NCI-H1092 (cell line): ENCODE data around the gene SLC18A3.

Source experiments
- DNase-seq: peaks from one replicate; lab custom pipeline; 2025; lab: John Stamatoyannopoulos, UW

SLC18A3 gene

DNA sequence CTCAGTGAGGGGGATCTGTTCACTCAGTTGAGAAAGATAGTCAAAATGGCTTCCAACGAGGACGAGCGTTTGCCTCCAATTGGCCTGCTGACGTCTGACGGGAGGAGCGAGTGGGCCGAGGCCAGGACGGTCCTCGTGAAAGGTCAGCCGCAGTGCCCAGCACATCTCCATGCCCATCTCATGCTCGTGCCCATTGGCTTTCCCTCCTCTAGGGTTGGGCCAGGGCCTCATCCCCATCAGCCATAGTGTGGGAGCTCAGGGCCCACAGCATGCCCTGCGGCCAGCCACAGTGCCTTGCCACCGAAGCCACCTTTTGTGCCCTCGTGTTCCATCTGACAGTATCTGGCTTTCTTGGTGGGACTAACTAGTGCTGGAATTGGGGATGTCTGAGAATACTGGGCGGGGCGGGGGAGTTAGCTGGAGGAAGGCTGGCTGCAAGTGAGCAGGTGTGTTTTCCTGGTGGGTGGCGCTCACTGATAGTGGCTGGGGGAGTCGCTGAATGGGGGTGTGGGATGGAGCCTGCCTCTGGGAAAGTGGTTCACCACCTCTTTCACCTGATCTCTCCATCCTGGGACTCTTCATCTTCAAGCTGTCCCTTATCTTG lies 17.6 kb downstream of the SLC18A3 start:
- no peak for DNase-seq

DNA sequence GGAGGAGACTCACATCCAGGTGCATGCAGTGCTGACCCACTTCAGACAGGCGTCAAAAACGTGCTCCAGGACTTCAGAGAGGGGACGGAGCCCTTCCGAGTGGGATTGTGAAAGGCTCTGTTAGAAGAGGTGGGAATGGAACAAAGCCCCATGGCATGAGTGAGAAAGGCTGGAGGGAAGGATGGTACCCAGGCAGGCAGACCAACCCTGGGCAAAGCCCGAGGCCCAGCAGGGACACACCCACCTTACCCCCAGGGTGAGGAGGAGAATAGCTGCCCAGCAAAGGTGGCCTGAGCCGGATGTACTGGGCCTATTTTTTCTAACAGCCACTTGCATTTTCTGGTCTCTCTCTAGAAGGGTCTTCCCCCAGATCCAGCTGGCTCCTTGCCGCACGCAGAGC lies 18.5 kb downstream of the SLC18A3 start:
- no peak for DNase-seq

DNA sequence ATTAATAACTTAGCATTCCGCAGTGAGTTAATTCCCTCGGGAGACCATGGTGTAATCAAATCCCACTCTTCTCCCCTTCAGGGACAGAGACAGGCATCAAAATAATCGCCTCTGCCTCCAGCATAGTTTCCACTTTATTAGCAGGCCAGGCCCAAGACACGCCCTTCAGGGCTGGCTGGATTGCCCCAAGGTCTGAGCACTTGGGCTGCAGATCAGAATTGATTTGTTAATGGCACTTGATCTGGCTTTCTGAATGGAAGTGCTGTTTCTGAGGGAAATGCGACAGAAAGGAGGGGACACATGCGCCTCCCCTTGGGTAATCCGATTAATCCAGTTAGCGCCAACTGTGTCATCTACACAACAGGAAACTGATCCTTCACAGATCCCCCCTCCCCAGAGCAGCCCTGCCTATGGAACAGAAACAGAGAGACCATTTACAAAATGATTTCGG lies 19.3 kb downstream of the SLC18A3 start:
- no peak for DNase-seq

DNA sequence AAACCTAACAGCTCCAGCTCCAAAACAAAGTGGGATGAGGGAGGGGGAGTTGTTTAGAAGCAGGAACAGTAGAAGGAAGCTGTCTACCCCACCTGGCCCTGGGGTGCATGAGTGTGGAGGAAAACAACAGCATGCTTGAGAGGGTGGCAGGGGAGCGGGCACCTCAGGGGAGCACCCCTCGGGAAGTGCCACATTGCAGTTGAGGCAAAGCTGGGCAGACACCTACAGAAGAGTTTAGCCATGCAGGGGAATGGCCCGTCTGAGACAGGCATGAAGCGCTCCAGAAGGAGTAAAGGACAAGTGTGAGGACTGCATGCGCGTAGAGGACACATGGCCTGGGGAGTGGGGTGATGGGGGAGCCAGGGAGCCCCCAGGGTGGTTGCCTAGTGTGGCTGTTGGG lies 21.9 kb downstream of the SLC18A3 start:
- DNase-seq: no peak

DNA sequence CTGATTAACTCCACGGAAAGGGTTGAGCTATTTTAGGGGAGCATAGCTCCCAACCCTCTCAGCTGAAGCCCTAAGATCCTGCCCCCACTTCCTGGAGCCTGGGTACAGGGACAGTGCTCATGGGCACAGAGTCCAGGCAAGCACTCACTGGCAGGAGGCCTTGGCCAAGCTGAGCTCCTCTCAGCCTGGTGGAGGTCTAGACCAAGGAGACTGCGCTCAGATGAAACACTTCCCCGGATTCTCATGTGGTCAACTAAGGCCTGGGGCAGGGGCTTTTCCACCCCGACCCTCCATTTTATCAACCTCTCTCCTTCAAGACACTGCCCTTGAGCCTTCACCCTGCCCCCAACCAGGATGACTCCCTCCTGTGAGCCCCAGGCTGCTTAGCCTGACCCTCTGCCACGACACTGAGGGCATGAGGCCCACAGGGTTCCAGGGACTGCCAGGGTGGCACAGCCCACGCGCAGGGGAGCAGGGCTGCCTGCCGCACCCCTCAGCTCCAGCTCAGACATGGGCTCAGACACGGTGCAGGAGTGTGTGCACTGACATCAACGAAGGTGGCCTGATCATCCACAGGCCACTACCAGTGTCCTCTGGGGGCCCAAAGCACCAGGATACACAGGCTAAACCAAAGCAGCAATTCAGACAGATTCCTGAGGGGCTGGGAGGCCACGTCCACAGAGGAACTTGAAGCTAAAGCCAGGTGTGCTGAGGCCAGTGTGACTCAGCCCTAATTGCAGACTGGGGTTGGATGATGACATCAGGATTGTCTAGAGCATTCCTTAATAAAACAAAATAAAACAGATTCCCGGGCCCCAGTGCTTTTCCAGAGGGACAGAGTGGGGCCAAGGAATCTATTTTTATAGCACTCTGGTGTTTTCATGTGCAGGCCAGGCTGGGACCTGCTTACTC lies 22.6 kb downstream of the SLC18A3 start:
- no peak for DNase-seq

DNA sequence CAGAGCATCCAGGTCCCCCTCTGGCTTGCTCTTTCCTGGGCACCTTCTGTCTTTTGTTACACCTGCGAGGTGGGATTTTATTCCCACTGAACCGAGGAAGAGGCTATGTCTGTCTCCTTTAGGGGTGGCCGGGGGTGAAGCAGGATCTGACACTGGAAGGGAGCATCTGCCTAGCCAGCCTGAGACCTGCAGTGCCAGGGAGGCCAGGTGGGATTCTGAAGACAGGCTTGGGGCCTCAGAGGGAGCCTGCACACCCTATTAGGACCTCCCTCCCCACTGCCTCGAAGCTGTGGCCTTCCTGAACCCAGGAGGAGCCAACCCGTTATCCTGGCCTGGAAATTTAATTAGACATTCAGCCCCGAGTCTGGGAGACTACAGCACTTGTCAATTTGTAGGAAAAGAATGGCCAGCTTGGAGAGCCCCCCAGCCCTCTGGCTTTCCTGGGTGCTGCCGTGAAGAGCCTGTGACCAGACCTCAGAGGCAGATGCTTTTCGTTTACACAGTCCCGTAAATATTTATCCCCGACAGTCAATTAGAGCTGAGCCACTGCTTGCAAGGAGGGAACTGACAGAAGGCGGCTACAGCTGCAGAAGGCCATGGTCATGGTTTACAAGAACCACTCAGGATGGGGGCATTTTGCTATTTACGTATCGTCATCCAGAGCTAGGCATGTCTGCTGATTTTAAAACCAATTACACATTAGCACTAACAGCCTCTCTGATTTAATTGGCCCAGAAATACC lies 23.4 kb downstream of the SLC18A3 start:
- DNase-seq: peak; percentile 23

DNA sequence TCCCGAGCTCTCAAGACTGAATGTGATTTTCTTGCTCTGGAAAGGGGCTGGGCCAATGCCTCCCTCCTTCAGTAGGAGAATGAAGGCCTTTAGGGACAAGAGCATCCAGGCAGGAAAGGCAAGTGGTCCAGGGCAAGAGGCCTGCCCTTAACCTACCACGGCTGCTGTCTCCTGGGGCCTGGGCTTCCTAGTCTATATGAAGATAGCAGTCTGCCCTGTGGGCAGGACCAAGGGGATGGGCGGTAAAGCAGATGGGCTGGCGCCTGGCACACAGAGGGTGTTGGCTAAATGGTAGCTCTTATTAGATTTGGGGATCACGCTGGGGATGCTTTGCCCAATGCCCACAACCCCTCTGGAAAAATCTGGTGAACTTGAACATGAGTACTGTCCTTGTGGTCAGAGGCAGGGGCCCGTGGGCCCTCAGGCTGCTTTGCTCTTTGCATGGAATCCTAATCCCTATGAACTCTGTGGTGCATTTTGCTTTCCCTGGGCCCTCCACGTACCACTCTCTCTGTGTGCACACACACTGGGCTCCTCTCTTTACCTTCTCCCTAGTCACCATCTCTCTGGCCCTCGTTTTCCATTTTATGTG lies 24.1 kb downstream of the SLC18A3 start:
- no peak for DNase-seq

DNA sequence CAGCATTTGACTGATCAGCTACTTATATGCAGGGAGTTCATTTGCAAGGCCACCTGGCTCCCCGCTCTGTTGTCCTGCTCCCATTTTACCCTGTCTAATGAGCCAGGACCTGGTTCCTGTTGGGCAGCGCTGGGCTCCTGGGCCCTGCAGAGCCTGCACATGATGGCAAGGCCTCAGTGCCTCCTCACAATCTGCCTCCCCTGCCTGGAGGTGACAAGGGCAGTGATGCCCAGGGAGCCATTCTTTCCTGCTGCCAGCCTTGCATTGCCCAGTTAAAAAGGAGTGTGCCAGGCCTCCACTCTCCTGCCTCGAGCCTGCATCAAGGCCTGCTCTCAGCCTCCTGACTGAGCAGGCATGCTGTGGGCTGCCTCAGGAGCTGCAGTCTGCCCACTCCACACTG lies 32.2 kb downstream of the SLC18A3 start:
- DNase-seq: no peak

DNA sequence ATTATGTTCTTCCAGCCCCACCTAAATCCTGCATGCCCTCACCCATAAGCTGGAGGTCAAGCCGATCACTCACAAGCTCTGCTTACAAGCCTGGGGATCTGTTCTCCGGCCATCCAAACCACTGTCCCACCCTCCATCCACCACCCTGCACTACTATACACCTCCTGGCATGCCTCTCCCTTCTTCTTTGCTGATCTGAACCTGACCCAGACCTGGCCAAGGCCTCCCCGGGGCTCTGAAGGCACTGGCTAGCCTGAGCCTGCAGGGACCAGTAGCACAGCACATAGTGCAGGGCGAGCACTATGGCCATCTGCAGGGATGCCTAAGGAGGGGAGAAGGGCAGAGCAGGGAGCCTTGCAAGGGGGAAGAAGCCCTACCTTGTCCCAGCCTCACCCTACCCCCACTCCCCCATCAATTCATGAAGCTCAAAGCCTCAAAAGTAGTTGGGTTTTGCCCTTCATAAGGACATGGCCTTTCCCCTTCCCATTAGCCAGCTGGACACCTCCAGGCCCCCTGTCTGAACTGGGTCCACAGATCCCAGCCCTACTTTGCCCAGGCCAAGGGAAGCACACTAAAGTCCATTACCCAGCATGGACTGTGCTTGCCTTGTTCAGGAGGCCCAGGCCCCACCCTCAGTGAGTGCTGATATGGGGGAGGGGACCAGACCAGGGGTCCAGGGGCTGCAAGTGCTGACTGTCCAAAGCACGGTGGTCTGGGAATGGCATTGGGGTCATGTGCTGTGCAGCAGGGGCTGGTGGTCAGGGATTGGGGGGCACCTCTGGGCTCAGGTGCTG lies 33.3 kb downstream of the SLC18A3 start:
- no peak for DNase-seq

DNA sequence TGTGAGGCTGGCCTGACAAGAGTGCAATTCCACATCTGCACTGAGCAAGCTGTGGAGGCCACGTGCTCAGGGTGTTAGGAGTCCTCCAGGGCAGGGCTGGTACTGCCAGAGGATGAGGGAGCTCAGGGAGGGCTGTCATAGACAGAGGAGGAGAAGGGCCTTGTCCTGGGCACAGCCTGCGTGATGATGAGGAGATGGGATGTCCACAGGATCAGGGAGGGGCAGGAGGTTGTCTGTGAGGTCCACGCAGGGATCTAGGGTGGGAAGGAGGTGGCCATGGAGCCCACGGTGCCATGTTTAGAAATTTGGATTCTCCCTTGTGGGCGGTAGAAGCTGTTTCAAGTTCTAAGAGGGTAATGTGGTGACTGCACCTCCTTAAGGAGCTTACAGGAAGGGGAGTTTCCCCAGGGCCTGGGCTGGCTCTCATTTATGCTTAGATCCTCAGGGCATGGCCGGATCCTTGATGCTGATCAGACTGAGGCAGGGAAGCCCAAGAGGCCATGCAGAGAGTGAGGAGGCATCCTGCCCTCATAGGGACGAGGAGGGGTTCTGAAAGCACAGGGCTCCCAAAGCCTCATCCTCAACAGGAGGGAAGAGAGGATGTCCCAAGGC lies 34.0 kb downstream of the SLC18A3 start:
- DNase-seq: no peak

DNA sequence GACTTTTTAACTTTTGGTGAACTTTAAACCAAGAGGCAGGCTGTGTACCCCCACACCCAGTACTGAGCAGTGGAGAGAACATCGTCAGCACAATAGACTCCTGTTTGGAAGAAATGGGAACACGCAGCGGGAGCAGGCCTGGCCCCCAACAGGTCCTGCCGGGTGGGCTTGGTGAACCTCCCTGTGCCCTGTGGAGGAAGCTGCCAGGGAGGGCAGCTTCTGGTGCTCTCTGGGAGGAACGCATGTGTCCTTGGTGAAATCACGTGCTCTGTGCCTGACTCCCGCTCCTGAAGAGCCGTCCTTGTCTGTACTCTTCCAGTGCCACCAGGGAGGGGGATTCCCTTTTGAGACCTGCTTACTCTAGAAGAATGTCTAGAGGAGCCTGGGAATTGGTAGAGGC lies 35.3 kb downstream of the SLC18A3 start:
- no peak for DNase-seq

DNA sequence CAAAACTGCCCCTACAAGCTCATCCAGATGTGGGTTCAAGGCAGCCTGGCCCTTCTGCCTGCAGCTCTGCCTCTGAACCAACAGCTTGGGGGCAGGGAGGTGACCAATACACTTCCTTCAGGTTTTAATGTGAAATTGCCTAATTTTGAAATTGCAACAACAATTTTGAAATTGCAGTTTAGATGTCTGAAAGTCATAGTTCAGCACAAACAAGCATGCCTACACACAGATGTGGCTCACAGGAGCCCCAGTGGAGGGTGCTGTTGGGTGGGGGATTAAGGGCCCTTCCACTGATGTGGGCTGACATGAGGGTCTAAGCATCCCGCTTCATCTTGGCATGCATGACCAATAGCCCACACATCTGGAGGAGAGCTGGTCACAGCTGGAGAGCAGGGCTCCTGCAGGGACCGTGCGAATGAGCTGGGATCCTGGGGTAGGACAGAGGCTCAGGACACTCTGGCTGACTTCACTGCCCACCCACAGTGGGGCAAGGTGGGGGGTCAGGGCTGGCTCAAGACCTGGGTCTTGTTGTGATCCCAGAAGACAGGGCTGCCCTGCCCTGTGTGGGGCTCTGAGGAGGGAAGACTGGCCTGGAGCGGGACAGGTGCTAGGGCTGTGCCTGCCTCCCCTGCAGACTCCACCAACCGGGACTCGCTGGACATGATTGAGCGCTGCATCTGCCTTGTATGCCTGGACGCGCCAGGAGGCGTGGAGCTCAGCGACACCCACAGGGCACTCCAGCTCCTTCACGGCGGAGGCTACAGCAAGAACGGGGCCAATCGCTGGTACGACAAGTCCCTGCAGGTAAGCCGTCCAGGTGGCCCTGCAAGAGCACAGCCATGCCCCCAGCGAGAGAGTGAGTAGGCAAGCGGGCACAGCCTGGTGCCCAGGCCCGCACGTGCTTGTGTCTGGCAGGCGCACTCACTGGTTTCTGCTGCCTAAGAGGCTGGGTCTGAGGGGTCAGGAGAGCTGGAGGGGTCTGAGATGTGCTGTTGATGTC lies 36.1 kb downstream of the SLC18A3 start:
- DNase-seq: no peak

DNA sequence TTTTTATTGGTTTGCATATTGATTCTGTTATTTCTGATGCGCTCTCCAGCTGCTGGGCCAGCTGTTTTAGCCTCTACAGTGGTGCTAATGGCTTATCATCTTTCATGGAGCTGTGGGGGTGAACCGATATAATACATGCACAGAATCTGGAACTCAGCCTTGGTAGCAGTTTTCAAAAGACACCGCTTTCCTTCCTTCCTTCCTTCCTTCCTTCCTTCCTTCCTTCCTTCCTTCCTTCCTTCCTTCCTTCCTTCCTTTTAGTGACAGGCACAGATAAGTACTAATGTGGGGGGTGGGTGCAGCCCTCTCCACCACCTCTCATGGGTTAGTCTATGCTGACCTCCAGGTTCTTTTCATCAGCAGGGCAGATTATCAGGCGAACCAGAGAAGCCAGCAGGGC lies 37.4 kb downstream of the SLC18A3 start:
- DNase-seq: no peak

DNA sequence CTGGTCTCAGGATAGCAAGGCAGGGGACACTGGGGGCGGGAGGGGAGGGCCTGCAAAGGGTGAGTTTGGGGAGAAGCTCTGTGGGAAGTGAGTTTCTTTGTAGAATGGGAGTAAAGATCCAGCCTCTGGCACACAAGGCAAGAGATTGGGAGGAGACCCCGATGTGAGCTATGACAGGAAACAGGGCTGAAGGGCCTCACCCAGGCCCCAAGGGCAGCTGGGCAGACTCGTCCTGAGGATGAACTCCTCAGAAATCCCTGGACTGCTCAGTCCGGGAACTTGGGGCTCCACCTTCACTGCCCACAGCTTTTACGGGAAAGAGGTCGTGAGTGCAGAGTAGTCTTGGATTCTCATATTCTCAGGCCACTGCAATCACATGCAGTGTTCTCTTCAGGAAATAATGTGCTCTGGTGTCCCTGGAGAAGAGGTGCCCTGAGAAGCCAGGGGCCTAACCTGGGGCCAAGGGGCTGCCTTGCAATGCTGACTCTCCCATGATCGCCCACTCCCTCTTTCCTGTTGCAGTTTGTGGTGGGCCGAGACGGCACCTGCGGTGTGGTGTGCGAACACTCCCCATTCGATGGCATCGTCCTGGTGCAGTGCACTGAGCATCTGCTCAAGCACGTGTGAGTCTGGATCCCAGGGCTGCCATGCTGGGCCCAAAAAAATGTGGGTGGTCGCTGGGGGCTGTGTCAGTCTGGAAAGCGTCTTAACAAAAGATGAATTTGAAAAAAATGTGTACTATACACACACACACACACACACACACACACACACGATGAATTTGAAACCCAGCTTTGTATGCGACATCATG lies 38.1 kb downstream of the SLC18A3 start:
- no peak for DNase-seq

DNA sequence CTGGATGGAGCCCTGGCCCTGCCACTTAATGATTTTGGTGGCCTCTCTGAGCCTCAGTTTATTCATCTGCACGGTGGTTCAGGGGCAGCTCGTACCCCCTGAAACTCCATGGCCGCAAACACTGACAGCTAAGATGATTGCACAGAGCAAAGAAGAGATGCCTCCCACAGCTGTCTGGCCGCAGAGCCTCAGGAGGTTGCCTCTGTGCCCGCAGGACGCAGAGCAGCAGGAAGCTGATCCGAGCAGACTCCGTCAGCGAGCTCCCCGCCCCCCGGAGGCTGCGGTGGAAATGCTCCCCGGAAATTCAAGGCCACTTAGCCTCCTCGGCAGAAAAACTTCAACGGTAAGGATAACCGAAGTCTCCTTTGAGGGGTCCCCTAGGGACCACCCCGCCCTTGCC lies 39.2 kb downstream of the SLC18A3 start:
- no peak for DNase-seq

DNA sequence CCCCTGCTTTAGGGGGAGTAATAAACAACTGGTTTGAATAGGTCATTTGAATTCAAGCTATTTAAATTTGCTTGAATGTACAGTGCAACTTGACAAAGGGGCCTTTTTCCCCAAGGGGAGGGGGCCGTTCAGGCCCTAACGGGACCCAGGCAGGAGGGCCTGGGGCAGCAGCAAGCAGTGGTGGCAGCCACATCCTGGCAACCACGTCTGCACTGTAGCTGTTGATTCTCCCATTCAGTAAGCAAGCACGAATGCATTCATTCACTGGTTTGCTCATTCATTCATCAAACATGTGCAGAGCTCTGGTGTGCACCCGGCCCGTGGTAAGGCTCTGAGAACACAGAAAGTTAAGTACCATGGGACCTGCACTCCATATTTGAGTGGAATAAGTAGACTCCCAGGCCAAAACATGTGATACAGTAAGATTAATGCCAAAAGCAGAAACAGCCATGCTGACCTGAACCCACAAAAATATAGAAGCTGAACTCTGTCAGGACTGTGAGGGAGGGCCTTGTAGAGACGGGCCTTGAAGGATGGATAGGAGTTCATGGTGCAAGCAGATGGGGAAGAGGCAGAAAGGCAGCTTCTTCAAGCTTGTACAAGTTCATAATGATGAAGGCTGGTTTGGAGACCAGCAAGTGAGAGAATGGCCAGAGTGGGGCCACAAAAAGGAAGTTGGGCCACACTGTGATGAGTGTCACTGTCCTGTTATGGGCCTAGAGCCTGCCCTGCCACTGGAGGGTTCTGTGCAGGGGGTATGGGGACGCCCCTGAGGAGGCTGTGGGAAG lies 40.0 kb downstream of the SLC18A3 start:
- DNase-seq: no peak

DNA sequence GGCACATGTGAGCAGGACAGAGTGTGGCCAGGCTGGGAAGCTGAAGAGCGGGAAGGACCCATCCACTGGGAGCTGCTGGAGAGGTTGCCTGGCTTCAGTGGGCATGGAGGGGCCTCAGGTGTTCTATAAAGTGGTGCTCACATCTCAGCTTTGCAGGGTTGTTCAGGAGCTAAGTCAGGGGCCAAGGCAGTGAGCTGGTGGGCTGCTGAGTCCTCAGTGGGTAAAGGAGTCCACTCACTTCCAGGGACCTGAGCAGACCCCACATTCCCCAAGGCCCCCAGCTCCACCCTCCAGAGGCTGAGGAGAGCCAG lies 40.6 kb downstream of the SLC18A3 start:
- DNase-seq: no peak

DNA sequence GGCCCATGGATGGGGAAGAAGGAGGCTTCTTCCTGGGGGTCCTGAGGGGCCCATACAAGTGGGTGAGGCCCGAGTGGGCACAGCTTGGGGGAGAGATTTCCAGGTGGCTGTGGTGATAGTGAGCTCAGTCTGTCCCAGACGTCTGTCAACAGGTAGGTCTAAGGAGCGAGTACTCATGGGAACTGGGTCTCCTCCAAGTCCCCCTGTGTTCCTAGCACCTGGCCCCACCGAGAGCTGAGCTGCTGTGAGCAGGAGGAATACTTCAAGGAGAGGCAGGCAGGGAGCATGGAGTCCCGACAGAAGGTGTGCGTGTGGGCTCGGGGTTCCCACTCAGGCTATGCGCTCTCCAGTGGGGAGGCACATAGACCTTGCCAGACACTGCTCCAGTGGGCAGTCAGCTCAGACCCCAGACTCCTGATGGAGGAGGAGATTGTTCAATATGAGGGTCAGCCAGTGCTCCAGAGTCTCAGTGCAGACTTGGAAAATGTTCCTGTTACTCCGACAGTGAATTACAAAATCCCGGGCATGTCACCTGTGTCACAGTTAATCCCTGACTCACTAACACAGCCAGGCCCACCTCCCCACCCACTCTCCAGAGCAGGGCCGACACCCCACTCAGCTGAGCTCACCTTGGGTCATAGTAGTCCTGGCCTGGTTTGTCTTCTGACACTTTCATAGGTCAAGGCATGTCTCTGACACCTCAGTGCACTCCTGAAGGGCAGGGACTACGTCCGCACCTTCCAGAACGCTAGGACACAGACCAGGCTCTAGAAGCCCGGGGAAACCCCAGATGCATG lies 41.1 kb downstream of the SLC18A3 start:
- DNase-seq: no peak
